Esophagus muscularis mucosa (tissue), 4 donors: ENCODE data around the gene KCNQ1. TPM values are rescaled to one million over a fixed set of nuclear protein-coding genes. Genes with fewer than 3 reads are reported as not detected.
A peak's percentile ranks its signal among the peaks of the same experiment; 100 is the strongest.

Experiments
- DNase-seq: peaks from one replicate; pipeline ENCODE4 v3.0.0-alpha.2; 2017; ENCODE audit errors: extremely low spot score
- H3K27ac ChIP-seq, 4 donors: fragments of 200-600 bp; sonication (generic); replicated peaks in 1 of 4; 1 replicate in 3 of 4; 2 replicates in 1 of 4; pipeline ENCODE4 v1.5.1; 2016 to 2019; ENCODE audit warnings: mild to moderate bottlenecking in 1 of 4
- H3K27me3 ChIP-seq, 4 donors: fragments of 200-600 bp; sonication (generic); one replicate each; pipeline versions ENCODE4 v1.5.1 to v1.6.0; 2016 to 2019
- H3K36me3 ChIP-seq, 4 donors: fragments of 200-600 bp; sonication (generic); one replicate each; pipeline ENCODE4 v1.5.1; 2016 to 2019
- H3K4me1 ChIP-seq, 4 donors: fragments of 200-600 bp; sonication (generic); one replicate each; pipeline ENCODE4 v1.5.1; 2016 to 2019
- H3K4me3 ChIP-seq, 4 donors: fragments of 200-600 bp; sonication (generic); 1 replicate in 2 of 4; 2 replicates in 2 of 4; pipeline ENCODE4 v1.5.1; 2016 to 2019; ENCODE audit warnings: mild to moderate bottlenecking in 4 of 4, moderate library complexity in 1 of 4
- H3K9me3 ChIP-seq, 4 donors: fragments of 200-600 bp; sonication (generic); 1 replicate in 3 of 4; 2 replicates in 1 of 4; pipeline ENCODE4 v1.5.1; 2016 to 2019
- CTCF ChIP-seq, 3 experiments: fragments of 200-600 bp in 2 of 3; fragments of 450-650 bp in 1 of 3; sonication (generic) in 2 of 3; IDR thresholded peaks; one replicate each; pipeline ENCODE4 v1.5.1; 2017 to 2019; ENCODE audit warnings: antibody characterized with exemption in 3 of 3, mild to moderate bottlenecking in 2 of 3, moderate library complexity in 1 of 3
- EP300 ChIP-seq: sonication (generic); formaldehyde crosslinking; IDR thresholded peaks from one replicate; pipeline ENCODE4 v1.6.1; 2017; ENCODE audit warnings: antibody characterized with exemption
- POLR2A ChIP-seq: fragments of 450-650 bp; IDR thresholded peaks from one replicate; pipeline ENCODE4 v1.6.1; 2017; ENCODE audit warnings: antibody characterized with exemption, moderate library complexity, mild to moderate bottlenecking, low read depth
- POLR2AphosphoS5 ChIP-seq, 2 donors: sonication (generic); formaldehyde crosslinking; IDR thresholded peaks; one replicate each; pipeline ENCODE4 v1.6.1; 2017; ENCODE audit warnings: antibody characterized with exemption in 2 of 2
- WGBS: methylation state at CpG from one replicate; pipeline ENCODE4 v1.1.5; 2018; 5-methylcytosine and 5-hydroxymethylcytosine counted together
- intact Hi-C: fragments of 100-400 bp; cut with DNase I; formaldehyde crosslinking; loops from one replicate; pipeline ENCODE4 v1.15.1; 2023
- total RNA-seq, 4 donors: library from RNA; depleted of rRNA; stranded (reverse); fragments of >200 nt; gene quantifications; one replicate each; pipeline versions ENCODE4 v1.1.0 to v1.2.1, GENCODE V29; 2016

Gene KCNQ1
- total RNA-seq, 4 donors from 2014 or later, result 2.1 to 5.9 (median 4.3) TPM

- no peak for DNase-seq
- Histone ChIP-seq H3K4me3 (peak overlapping the region; percentile 59 to 85 (median 78)), H3K36me3 (no peaks in the 10 kb centered on the region), H3K27ac (peak overlapping the region; percentile 88 to 96 (median 92)), H3K4me1 (peaks cover 8 to 45% (median 42%) of the 10 kb centered on the region in 4 donors), H3K27me3 (no peaks in the 10 kb centered on the region), H3K9me3 (no peaks in the 10 kb centered on the region)
- TF ChIP-seq POLR2AphosphoS5 (IDR thresholded peaks at IDR 0.05), result no peak
- TF ChIP-seq CTCF (IDR thresholded peaks at IDR 0.05), result no peak
- no peak for TF ChIP-seq EP300
- no peak for TF ChIP-seq POLR2A
- intact Hi-C loops, result loop anchor here (5.0 kb wide), 2 partner anchors 167 to 183 kb away; no protein-coding TSS in a partner anchor
- 66% methylated on average over 11 of the region's 31 CpGs for WGBS
Measured at GRCh38 chr11:2699185-2699530, 254.3 kb downstream of the KCNQ1 start.

DNA sequence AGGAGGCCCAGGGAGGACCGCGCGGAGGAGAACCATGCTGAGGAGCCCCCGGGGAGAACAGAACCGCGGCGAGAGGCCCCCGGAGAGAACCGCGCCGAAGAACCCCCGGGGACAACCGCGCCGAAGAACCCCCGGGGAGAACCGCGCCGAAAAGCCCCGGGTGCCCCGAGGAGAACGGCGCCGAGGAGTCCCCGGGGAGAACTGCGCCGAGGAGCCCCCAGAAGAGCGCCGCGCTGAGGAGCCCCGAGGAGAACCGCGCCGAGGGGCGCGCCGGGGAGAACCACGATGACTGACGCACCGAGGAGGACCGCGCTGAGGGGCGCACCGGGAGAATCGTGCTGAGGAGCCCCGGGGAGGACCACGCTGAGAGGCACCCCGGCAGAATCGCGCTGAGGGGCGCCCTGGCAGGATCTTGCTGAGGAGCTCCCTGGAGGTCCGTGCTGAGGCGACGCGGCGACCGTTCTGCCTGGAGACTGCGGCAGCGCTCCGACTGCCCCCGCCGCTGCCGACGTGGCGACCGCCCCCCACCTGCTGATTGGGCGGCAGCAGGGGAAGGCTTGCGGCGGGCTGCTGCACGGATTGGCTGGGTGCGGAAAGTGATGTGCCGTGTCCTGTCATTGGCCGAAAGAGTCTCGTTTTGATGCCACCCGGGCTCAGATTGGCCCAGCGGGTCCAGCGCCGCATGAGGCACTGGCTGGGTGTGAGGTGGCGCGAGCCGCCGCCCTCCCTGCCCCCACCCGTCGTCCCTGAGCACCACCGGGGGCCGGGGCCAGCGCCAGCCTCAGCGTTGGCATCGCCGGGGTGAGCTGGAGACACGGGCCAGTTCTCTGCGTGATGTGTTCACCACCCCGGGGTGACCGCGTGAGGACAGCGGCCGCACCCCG lies 255.0 kb downstream of the KCNQ1 start, which contains the start of gene KCNQ1OT1:
Gene KCNQ1OT1, minus strand, starts transcription at position 464 of the 884 bp plus-strand sequence.
- Histone ChIP-seq H3K27me3 (no peaks in the 10 kb centered on the region), H3K9me3 (no peaks in the 10 kb centered on the region), H3K36me3 (no peaks in the 10 kb centered on the region), H3K27ac (peak within 1 kb of the TSS; percentile 92 to 98 (median 94)), H3K4me3 (peak within 1 kb of the TSS; percentile 59 to 85 (median 78)), H3K4me1 (peaks cover 3 to 38% (median 36%) of the 10 kb centered on the region in 4 donors)
- intact Hi-C loops, result loop anchor here (5.0 kb wide), 3 partner anchors 128 to 183 kb away; no protein-coding TSS in a partner anchor
- 80% methylated on average over 33 of the region's 98 CpGs for WGBS
- peak; percentile 96 for DNase-seq
- TF ChIP-seq POLR2AphosphoS5 (IDR thresholded peaks at IDR 0.05), result peak; percentile 92 to 99
- TF ChIP-seq CTCF (IDR thresholded peaks at IDR 0.05), result no peak
- peak; percentile 73 for TF ChIP-seq POLR2A
- TF ChIP-seq EP300, result no peak

DNA sequence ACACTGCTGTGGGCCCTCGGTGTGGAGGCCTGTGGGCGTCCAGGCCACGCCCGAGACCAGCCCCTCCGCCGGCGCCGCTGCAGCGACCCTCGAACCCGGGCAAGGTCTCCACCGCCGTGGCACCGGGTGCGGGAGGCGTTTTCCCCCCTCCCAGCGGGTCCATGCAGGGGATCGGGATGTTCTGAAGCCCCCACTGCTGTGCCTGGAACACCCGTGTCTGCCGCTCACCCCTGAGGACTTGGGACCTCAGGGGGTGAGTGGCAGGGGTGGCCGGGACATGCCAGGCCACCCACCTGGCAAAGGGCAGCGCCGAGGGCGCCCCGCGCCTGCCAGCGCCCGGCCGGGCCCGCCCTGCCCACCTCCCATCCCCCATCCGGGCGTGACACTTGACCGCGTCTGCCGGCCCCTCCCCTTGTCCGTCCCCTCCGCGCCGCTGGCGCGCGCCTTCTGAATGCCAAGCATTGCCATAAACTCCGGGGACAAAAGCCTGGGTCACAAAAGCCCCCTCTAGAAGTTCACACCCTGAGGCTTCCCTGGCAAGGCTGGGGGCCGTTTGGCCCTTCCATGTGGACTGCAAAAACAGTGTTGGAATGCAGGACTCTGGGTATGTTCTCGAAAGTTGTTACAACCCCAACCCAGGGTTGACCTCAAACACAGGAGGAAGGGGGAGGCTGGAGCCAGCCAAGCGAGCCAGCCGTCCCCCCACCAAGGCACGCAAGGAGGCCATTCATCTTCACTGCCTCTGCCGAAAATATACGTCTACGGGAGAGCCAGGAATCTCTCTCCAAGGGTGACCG lies 255.8 kb downstream of the KCNQ1 start:
- H3K4me3 ChIP-seq, result peak overlapping the region; percentile 59 to 85 (median 78)
- peaks cover 3 to 31% (median 30%) of the 10 kb centered on the region in 4 donors for H3K4me1 ChIP-seq
- no peaks in the 10 kb centered on the region for H3K9me3 ChIP-seq
- no peak for DNase-seq
- TF ChIP-seq POLR2AphosphoS5 (IDR thresholded peaks at IDR 0.05) (no peak), EP300 (no peak), CTCF (IDR thresholded peaks at IDR 0.05) (no peak), POLR2A (peak; percentile 52)
- no peaks in the 10 kb centered on the region for H3K27me3 ChIP-seq
- H3K27ac ChIP-seq, result peak overlapping the region; percentile 92 to 98 (median 94)
- no peaks in the 10 kb centered on the region for H3K36me3 ChIP-seq
- 74% methylated on average over 25 of the region's 52 CpGs for WGBS
- intact Hi-C loops, result loop anchor here (5.0 kb wide), 1 partner anchor 127 kb away; no protein-coding TSS in a partner anchor

DNA sequence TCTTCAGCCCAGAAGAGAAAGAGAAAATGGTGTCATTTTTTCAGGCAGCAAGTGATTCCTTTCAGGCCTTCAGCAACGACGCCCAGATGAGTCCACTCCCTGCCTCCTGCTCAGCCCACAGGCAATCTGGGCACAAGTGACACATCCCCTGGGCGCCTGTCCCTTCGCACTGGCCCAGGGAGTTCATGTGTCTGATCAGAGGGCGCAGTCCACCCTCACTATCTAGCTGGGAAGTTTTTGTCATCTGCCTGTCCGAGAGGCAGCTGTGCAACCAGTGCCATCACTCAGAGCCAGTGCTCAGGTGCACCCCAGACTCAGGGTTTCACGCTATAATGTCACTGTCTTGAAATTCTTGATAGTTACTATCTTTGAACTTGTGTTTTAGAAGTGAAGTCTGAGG lies 256.4 kb downstream of the KCNQ1 start:
- WGBS, result 95% methylated on average over 2 of the region's 7 CpGs
- H3K27ac ChIP-seq, result peak overlapping the region; percentile 92 to 98 (median 94)
- no peaks in the 10 kb centered on the region for H3K36me3 ChIP-seq
- H3K4me1 ChIP-seq, result peaks cover 3 to 28% (median 26%) of the 10 kb centered on the region in 4 donors
- TF ChIP-seq CTCF (IDR thresholded peaks at IDR 0.05), result no peak
- TF ChIP-seq POLR2A, result no peak
- TF ChIP-seq POLR2AphosphoS5 (IDR thresholded peaks at IDR 0.05), result no peak
- no peak for TF ChIP-seq EP300
- H3K9me3 ChIP-seq, result peaks cover 0 to 2% (median 0%) of the 10 kb centered on the region in 4 donors
- no peak for DNase-seq
- no peaks in the 10 kb centered on the region for H3K27me3 ChIP-seq
- H3K4me3 ChIP-seq, result peak overlapping the region in 2 of 4 donors; percentile 59 to 75
- intact Hi-C loops, result loop anchor here (5.0 kb wide), 1 partner anchor 126 kb away; no protein-coding TSS in a partner anchor
